Osteoblast (primary cell): ENCODE results near the gene OVCA2. TPM values are rescaled to one million over a fixed set of nuclear protein-coding genes. Genes with fewer than 3 reads are reported as not detected.

Experiments
- DNase-seq: peaks from one replicate; pipeline ENCODE4 v3.0.0; 2011; ENCODE audit warnings: low spot score, mixed read lengths; ENCODE audit not compliant: insufficient read length; ENCODE audit errors: missing footprints
- H2AFZ ChIP-seq: 2 replicates; pipeline ENCODE4 v1.6.0; 2011; ENCODE audit warnings: mild to moderate bottlenecking, low read length
- H3K27ac ChIP-seq: 2 replicates; pipeline ENCODE4 v1.5.1; 2011; ENCODE audit warnings: mild to moderate bottlenecking, low read depth, low read length, moderate library complexity
- H3K27me3 ChIP-seq: 2 replicates; pipeline ENCODE4 v1.6.0; 2012; ENCODE audit warnings: mild to moderate bottlenecking, control low read depth, inconsistent platforms, low read length, moderate library complexity; ENCODE audit not compliant: insufficient read depth
- H3K36me3 ChIP-seq: 2 replicates; pipeline ENCODE4 v1.5.1; 2011; ENCODE audit warnings: mild to moderate bottlenecking, low read length, control low read depth, moderate library complexity; ENCODE audit not compliant: insufficient read depth
- H3K4me1 ChIP-seq: 2 replicates; pipeline ENCODE4 v1.5.1; 2011; ENCODE audit warnings: mild to moderate bottlenecking, low read length, control low read depth, moderate library complexity; ENCODE audit not compliant: insufficient read depth
- H3K4me2 ChIP-seq: 2 replicates; pipeline ENCODE4 v1.6.0; 2011; ENCODE audit warnings: mild to moderate bottlenecking, low read length; ENCODE audit not compliant: insufficient read depth
- H3K4me3 ChIP-seq: fragments of 200-600 bp; sonication (generic); 3 replicates; pipeline ENCODE4 v1.5.1; 2012; ENCODE audit warnings: mild to moderate bottlenecking, low read length, inconsistent platforms; ENCODE audit not compliant: insufficient read depth
- H3K79me2 ChIP-seq: 2 replicates; pipeline ENCODE4 v1.6.0; 2012; ENCODE audit warnings: mild to moderate bottlenecking, low read length, control low read depth, inconsistent platforms; ENCODE audit not compliant: insufficient read depth
- H3K9me3 ChIP-seq: 2 replicates; pipeline ENCODE4 v1.5.1; 2011; ENCODE audit warnings: low read depth, low read length, control low read depth
- H4K20me1 ChIP-seq: 2 replicates; pipeline ENCODE4 v1.6.0; 2012; ENCODE audit warnings: mild to moderate bottlenecking, low read length, control low read depth; ENCODE audit not compliant: insufficient read depth
- total RNA-seq: library from RNA; depleted of rRNA; stranded (reverse); fragments of >200 nt; gene quantifications from 2 replicates; pipeline ENCODE4 v1.2.3, GENCODE V29; 2012
- TF ChIP-seq, protein P1 (sequence below): IDR thresholded peaks from 2 replicates; pipeline ENCODE4 v1.5.1; 2011; ENCODE audit warnings: mild to moderate bottlenecking, low read depth, low read length, moderate library complexity; ENCODE audit errors: extremely low read depth

OVCA2 gene
- total RNA-seq, 1 donor = 59.0 TPM

- Histone ChIP-seq H3K4me2 (no peak overlapping the region), H3K27me3 (no peaks in the 10 kb centered on the region), H3K79me2 (peaks cover 8% of the 10 kb centered on the region), H3K36me3 (peaks cover 51% of the 10 kb centered on the region), H3K4me1 (peaks cover 65% of the 10 kb centered on the region), H4K20me1 (no peaks in the 10 kb centered on the region), H3K9me3 (no peaks in the 10 kb centered on the region), H3K27ac (peak overlapping the region; percentile 97), H3K4me3 (no peak overlapping the region), H2AFZ (no peak overlapping the region)
- TF ChIP-seq, protein P1, sequence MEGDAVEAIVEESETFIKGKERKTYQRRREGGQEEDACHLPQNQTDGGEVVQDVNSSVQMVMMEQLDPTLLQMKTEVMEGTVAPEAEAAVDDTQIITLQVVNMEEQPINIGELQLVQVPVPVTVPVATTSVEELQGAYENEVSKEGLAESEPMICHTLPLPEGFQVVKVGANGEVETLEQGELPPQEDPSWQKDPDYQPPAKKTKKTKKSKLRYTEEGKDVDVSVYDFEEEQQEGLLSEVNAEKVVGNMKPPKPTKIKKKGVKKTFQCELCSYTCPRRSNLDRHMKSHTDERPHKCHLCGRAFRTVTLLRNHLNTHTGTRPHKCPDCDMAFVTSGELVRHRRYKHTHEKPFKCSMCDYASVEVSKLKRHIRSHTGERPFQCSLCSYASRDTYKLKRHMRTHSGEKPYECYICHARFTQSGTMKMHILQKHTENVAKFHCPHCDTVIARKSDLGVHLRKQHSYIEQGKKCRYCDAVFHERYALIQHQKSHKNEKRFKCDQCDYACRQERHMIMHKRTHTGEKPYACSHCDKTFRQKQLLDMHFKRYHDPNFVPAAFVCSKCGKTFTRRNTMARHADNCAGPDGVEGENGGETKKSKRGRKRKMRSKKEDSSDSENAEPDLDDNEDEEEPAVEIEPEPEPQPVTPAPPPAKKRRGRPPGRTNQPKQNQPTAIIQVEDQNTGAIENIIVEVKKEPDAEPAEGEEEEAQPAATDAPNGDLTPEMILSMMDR = no peak
- DNase-seq = peak; percentile 88
These were observed 21.7 kb downstream of the OVCA2 start for GRCh38 chr17:2063261-2064146.

GRCh38 chr17:2064147-2064489 lies 22.3 kb downstream of the OVCA2 start:
- H3K27me3 ChIP-seq = no peaks in the 10 kb centered on the region
- DNase-seq = peak; percentile 71
- peaks cover 51% of the 10 kb centered on the region for H3K36me3 ChIP-seq
- no peaks in the 10 kb centered on the region for H3K9me3 ChIP-seq
- no peaks in the 10 kb centered on the region for H4K20me1 ChIP-seq
- H3K79me2 ChIP-seq = peaks cover 7% of the 10 kb centered on the region
- peak overlapping the region; percentile 97 for H3K27ac ChIP-seq
- H3K4me3 ChIP-seq = no peak overlapping the region
- no peak overlapping the region for H2AFZ ChIP-seq
- peaks cover 72% of the 10 kb centered on the region for H3K4me1 ChIP-seq
- TF ChIP-seq, protein P1 = no peak
- no peak overlapping the region for H3K4me2 ChIP-seq

DNA sequence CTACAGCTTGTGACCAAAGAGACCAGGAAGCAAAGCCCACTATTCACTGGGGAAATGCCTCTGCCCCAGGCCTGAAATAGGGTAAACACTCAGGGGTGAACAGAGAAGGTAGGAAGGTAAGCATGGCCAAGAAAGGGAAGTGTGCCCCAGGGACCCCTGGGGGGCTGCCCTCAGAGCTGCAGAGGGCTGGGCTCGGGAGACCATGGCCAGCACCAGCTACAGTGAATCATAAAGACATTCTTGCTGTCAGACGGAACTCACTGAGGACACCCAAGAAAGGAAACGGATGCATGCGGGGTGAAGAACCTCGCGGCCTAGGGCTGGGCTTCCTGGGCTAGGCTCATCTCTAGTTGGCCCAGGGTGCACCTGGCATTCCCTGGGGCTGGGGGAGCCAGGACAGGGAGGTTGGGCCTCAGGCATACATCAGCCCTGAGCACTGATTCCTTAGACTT lies 22.7 kb downstream of the OVCA2 start:
- Histone ChIP-seq H3K36me3 (peaks cover 48% of the 10 kb centered on the region), H3K4me3 (no peak overlapping the region), H3K27me3 (no peaks in the 10 kb centered on the region), H3K27ac (peak overlapping the region; percentile 97), H3K4me1 (peaks cover 72% of the 10 kb centered on the region), H4K20me1 (no peaks in the 10 kb centered on the region), H3K79me2 (peaks cover 6% of the 10 kb centered on the region), H3K4me2 (no peak overlapping the region), H2AFZ (no peak overlapping the region), H3K9me3 (no peaks in the 10 kb centered on the region)
- DNase-seq = peak; percentile 91
- TF ChIP-seq, protein P1 = no peak

DNA sequence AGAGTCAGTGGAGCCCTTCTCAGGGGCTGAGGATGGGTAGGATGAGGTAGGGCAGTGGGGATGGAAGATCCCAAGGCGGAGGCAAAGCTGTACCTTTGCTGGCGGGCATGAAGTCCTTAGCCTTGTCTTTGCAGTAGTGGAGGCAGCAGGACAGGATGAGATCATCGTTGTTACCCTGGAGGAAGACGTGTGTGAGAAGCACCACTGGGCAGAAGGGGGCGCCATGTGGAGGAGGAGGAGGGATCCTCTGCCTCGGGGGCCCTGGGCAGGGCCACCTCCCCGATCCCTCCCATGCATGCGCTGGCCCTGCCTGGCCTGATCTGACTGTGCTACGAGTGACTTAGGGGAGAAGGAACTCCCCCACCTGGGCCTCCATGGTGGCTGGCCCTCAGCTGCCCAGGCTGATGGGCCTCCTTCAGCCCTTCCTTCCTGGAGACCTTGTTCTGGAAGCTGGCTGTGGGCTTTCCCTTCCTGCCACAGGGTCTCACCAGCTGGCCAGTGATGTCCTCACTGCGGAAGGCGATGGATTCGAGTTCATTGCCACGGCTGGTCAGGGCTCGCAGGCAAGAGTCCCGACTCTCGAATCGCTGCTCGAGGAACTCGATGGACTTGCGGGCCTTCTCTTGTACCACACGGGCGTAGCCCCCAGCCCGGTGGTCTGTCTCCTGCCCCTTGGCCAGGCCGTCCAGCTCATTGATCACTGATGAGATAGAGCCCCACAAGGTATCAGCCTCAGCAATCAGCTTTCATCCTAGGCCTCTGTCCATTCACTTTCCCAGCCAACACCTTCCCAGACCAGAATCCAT lies 23.4 kb downstream of the OVCA2 start:
- H3K36me3 ChIP-seq = peaks cover 41% of the 10 kb centered on the region
- peak; percentile 95 for DNase-seq
- no peak overlapping the region for H3K4me2 ChIP-seq

More for the DNA sequence above, 23.4 kb downstream of the OVCA2 start:
- Histone ChIP-seq H2AFZ (no peak overlapping the region), H3K4me1 (peaks cover 72% of the 10 kb centered on the region), H3K79me2 (peaks cover under 1% of the 10 kb centered on the region), H3K4me3 (no peak overlapping the region), H4K20me1 (no peaks in the 10 kb centered on the region), H3K27ac (peak overlapping the region; percentile 97), H3K9me3 (no peaks in the 10 kb centered on the region), H3K27me3 (no peaks in the 10 kb centered on the region)
- TF ChIP-seq, protein P1 = peak; percentile 62
